HG02884 (cell line): ENCODE data around the gene UBA1.

Experiments used
- ATAC-seq: cut with Tn5 transposase; IDR thresholded peaks from one replicate; pipeline ENCODE4 v1.9.1; 2021; ENCODE audit warnings: mild to moderate bottlenecking, moderate library complexity; ENCODE audit not compliant: unreplicated experiment

The UBA1 gene

GRCh38 chrX:47193475-47194193 lies at the start of gene UBA1:
Gene UBA1, plus strand, starts transcription at chrX:47193829. Its CDS starts 4,974 bp downstream, at chrX:47198803.
- no peak for ATAC-seq

- peak; percentile 6 for ATAC-seq
Observed at GRCh38 chrX:47143894-47144625, 49.6 kb upstream of the UBA1 start.

GRCh38 chrX:47144626-47145394 lies 48.8 kb upstream of the UBA1 start, which contains the start of the genes NDUFB11 and RBM10:
Gene NDUFB11, minus strand, starts transcription at chrX:47144702. Its CDS starts 23 bp downstream, at chrX:47144679.
Gene RBM10, plus strand, starts transcription at chrX:47145221. Its CDS starts 2,261 bp downstream, at chrX:47147482.
- ATAC-seq: peak; percentile 88

GRCh38 chrX:47145395-47146120 lies 48.1 kb upstream of the UBA1 start:
- ATAC-seq: peak; percentile 25

GRCh38 chrX:47146121-47146935 lies 47.3 kb upstream of the UBA1 start:
- no peak for ATAC-seq

- ATAC-seq: no peak
Observed at GRCh38 chrX:47146936-47147859, 46.4 kb upstream of the UBA1 start.

- ATAC-seq: no peak
Observed at GRCh38 chrX:47148946-47149345, 44.7 kb upstream of the UBA1 start.

GRCh38 chrX:47151435-47151834 lies 42.2 kb upstream of the UBA1 start:
- ATAC-seq: no peak

- no peak for ATAC-seq
Observed at GRCh38 chrX:47156611-47157520, 36.8 kb upstream of the UBA1 start.

GRCh38 chrX:47158131-47158530 lies 35.5 kb upstream of the UBA1 start:
- no peak for ATAC-seq

GRCh38 chrX:47158781-47159180 lies 34.8 kb upstream of the UBA1 start:
- ATAC-seq: no peak

GRCh38 chrX:47160781-47161180 lies 32.8 kb upstream of the UBA1 start:
- no peak for ATAC-seq

GRCh38 chrX:47162927-47163583 lies 30.6 kb upstream of the UBA1 start:
- no peak for ATAC-seq

- ATAC-seq: no peak
Observed at GRCh38 chrX:47164420-47164819, 29.2 kb upstream of the UBA1 start.

- no peak for ATAC-seq
Observed at GRCh38 chrX:47166126-47166525, 27.5 kb upstream of the UBA1 start.

GRCh38 chrX:47168495-47169073 lies 25.0 kb upstream of the UBA1 start:
- no peak for ATAC-seq

GRCh38 chrX:47169273-47169672 lies 24.4 kb upstream of the UBA1 start:
- no peak for ATAC-seq
